SKM-1 treated with dmso at 0.1 percent for 144 hours (cell line): ENCODE results near the gene SLN.

Source experiments
- DNase-seq: peaks from one replicate; lab custom pipeline; 2025; ENCODE audit not compliant: unreplicated experiment; lab: John Stamatoyannopoulos, UW

SLN gene

GRCh38 chr11:107688322-107688918, 23.4 kb downstream of the SLN start:
- DNase-seq = no peak

GRCh38 chr11:107683807-107684206, 28.0 kb downstream of the SLN start:
- no peak for DNase-seq

- peak; percentile 35 for DNase-seq
These were observed 28.8 kb downstream of the SLN start for GRCh38 chr11:107683061-107683460.

DNA sequence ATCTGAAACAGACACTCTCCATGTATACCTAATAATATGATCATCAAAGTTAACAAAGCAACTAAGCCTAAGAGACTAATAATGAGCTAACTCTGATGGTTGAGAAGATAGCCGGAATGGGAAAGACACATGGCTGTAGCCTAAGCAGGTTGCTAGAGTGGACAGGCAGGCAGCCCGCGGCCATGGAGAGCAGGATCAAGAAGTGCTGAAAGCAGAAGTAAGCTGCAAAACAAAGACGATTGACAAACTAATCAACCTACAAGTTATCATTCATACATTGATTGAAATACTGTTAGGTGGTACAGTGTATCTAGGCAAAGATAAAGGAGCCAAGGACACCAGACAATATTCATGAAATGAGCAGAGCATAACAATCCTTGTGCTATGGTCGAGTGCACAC, 29.3 kb downstream of the SLN start:
- no peak for DNase-seq

DNA sequence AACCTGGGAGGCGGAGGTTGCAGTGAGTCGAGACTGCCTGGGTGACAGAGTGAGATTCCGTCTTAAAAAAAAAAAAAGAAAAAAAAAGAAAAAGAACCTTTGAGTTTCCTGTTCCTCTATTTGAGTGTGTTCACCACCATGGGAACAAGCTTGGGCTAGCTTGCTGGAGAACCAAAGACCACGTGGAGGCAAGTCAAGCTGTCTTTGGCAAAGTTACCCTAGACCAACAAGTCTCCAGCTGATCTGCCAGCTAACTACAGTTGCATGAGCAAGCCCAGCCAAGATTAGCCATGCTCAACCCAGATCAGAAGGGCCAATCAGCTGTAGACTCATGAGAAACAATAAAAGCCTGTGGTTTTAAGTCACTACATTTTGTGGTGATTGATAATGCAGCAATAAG, 29.7 kb downstream of the SLN start:
- no peak for DNase-seq

- DNase-seq = no peak
These were observed 32.4 kb downstream of the SLN start for GRCh38 chr11:107679255-107680024.

DNA sequence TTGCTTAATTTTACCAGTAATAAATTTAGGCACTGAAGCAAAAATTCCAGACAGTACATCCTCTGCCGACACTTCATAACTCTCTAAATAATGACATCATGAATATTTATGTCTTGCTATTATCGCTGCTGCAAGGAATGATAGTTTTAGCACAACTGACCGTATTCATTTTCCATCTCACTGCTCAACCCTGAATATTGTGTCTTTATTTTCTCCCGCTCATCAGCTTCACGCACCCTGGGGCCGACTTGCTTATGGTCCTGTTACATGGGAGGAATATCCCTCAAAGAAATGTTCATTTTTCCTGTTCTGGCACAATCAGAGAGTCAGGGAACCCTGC, 33.3 kb downstream of the SLN start:
- DNase-seq = no peak

GRCh38 chr11:107677924-107678631, 33.8 kb downstream of the SLN start:
- no peak for DNase-seq

- no peak for DNase-seq
These were observed 35.4 kb downstream of the SLN start for GRCh38 chr11:107676336-107677057.

DNA sequence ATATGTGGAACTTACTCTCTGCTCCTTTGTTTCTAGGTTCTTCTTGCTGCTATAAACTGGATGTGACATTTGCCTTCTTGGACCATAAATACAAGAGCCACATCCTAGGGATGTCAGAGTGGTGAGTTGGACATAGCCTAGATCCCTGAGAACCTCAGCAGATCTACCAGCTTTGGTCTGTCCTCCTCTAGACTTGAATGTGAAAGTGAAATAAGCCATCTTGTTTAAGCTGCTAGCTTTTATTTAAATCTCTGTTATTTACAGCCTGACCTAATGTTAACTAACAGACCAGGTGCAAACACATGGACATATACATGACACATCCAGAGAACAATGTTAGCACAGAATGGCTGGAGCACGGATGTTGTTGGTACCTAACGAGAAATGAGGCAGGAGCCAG, 36.0 kb downstream of the SLN start:
- no peak for DNase-seq

GRCh38 chr11:107669893-107670601, 41.8 kb downstream of the SLN start:
- DNase-seq = no peak

DNA sequence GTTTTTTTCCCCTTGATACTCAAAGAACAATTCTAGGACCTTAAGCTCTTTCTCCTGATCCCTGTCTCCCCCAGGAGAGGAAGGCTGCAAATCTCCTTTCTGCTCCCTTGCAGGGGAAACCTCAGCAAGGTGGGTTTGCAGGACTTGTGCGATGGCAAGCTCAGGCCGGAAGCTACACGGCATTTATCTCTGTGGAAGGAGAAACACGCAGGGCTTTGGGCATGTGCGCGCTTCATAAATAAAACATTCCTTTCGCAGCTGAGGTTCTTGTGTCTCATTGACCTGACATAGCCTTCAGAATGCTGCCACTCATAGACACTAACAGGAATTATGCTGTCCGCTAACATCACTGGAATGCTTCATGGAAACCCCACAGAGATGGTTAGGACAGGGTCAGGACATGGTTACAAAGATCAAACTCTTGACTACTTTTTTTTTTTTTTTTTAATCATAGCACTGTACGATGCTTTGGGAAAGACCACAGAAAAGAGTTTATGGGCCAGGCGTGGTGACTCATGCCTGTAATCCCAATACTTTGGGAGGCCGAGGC, 42.6 kb downstream of the SLN start:
- no peak for DNase-seq

DNA sequence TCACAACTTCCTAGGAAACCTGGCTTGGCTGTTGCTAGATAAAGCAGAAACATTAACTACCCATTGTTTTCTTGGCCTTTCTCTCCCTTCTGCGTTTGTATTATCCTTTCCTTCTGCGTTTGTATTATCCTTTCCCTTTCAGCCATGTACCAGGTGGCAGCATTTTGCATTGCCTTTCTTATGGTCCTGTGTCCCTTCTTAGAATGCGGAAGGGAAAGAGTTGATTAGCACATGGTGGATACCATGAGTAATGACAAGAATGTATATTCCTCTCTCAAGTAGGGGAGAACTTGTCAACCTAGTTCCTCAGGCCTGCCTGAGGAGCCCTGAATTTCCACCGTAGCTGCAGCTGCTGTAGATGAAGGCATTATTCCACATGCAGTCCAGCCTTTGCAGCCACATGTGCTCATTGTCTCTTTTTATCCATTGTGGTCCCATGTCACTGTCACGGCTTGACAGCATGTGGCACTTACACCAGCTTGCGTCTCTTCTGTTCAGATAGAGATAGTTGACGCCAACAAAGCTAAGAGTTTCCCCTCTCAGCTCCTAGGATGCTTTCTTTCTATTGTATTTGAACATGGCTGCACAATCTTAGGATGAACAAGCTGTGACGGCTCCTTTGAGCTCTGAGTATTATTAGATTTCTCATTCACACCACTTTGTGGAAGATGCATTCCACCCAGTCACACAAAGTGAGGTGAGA, 44.8 kb downstream of the SLN start:
- DNase-seq = no peak

- DNase-seq = no peak
These were observed 46.8 kb downstream of the SLN start for GRCh38 chr11:107665018-107665417.

DNA sequence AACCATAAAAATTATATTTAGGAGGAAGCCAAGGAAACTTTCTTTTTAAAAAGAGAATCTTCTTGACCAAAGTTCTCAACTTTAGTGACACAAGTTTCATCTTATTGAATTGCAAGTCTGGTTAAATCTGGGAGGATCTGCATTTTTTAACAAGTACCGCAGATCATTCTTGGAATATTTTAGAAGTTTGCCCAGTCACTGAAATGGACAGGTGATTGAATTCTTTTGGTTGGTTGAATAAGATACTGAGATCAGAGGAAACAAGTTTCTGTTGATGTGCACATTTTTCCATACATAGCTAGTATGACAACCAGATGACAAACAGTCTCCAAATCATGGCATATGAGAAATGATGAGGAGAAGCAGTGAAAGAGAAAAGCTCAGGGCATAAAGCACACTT, 50.2 kb downstream of the SLN start:
- no peak for DNase-seq

- DNase-seq = no peak
These were observed 51.8 kb downstream of the SLN start for GRCh38 chr11:107660066-107660465.

- DNase-seq = no peak
These were observed 52.5 kb downstream of the SLN start for GRCh38 chr11:107659310-107659709.
